Stimulated activated CD4-positive, alpha-beta T cell treated with anti-CD3 and anti-CD28 coated beads, Interleukin-4, amount 100 ng/mL, for 1 hour (primary cell): ENCODE results near the gene TNNI3K.

Source experiments
- DNase-seq: peaks from one replicate; pipeline ENCODE4 v3.0.0-alpha.2; 2020

The TNNI3K gene

DNA sequence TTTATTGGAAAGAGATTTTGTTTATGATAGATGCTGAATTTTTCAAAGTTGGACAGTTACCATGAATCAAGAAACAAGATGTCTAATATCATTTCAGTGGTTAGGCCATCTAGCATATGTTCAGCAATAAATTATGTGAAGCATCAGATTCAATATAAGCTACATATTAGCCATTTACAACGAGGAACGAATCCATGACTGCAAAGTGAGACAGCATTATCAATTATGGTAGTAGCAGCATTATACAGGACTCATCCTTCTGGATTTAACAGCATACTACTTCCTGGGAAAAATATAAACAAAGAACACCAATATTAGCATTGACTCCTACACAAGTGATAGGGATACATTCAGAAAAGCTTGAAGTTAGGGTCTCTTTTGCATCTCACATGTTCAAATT lies 218.1 kb downstream of the TNNI3K start:
- no peak for DNase-seq

DNA sequence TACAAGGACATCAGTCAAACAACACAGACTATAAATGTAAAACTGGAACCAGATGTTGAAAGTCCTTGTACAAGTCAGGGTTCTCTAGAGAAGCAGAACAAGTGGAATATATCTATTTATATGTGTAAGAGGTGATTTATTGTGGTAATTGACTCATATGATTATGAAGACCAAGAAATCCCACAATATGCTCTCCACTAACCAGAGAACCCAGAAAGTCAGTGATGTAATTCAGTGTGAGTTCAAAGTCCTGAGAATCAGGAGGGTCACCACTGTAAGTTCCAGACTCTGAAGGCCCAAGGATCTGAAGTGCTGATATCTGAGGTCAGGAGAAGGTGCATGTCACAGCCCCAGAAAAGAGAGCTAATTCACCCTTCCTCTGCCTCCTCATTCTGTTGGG lies 220.2 kb downstream of the TNNI3K start:
- DNase-seq = no peak

DNA sequence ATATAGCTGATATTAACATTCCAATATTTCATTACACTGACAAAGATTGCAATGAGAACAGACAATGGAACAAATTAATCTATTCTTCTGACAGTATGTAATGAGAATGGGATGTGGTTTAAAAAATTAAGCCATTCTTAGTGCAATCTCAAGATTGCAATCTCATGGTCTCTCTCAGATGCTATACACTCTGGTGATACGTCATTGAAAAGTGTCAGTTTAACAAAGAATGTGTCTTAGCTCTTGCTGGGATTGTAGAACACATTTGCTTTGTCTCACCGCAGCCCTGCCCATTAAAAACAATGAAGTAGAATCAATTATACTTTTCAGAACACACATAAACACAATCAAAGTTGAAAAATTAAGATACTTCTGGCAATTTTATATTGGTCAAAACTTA lies 222.1 kb downstream of the TNNI3K start:
- no peak for DNase-seq

DNA sequence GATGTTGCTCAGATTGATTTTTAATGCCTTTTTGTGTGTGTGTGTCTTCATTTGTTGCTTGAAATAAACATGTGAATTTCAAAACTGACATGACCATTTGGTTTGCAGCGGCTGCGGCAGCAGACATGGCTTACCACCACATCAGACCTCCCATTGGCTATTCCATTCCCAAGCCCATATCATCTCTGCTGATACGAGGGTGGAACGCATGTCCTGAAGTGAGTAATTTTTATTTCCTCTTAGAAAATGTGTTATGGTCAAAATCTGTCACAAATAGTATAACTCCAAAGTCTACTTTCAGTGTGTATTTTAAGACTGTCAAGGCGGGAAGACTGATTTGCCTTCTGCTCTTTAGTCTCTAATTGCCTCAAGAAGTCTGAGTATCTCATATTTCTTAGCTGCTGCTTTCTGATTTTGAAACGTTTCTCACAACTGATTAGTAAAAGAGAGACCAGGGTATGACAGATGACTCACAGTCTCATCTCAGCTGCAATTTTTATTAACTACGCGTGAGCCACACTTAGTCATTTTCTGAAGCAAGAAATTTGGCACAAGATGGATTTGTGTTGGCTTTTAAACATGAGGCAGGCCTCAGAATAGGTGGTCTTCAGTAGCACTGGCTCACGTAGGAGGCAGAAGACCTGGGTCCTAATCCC lies 228.3 kb downstream of the TNNI3K start:
- no peak for DNase-seq

DNA sequence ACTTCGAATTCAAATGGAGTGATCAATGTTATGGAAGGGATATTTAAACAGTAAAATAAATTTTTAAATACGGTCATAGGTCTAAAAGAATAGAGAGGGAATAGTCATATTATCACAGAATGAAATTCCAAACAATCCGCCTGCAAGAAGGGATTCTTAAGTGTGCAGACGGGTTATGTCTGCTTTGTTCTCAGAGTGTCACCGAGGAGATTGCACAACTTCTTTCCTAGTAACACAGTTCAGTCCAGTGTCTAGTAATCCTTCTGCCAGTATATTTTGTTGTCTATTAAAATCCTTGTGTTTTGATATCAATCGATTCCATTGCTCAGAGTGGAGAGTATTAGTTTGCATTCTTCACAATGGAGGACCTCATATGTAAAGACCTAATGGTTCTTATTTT lies 228.8 kb downstream of the TNNI3K start:
- no peak for DNase-seq

DNA sequence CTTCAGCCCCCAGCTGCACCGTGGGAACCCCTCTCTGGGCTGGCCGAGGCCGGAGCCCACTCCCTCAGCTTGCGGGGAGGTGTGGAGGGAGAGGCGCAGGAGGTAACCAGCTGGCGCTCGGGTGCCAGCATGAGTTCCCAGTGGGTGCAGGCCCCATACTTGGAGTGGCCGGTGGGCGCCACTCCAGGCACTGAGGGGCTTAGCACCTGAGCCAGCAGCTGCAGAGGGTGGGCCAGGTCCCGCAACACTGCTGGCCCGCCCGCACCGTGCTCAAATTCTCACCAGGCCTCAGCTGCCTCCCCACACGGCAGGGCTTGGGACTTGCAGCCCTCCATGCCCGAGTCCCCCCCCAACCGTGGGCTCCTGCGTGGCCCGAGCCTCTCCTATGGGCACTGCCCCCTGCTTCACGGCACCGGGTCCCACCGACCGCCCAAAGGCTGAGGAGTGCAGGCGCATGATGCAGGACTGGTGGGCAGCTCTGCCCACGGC lies 230.1 kb downstream of the TNNI3K start:
- no peak for DNase-seq

DNA sequence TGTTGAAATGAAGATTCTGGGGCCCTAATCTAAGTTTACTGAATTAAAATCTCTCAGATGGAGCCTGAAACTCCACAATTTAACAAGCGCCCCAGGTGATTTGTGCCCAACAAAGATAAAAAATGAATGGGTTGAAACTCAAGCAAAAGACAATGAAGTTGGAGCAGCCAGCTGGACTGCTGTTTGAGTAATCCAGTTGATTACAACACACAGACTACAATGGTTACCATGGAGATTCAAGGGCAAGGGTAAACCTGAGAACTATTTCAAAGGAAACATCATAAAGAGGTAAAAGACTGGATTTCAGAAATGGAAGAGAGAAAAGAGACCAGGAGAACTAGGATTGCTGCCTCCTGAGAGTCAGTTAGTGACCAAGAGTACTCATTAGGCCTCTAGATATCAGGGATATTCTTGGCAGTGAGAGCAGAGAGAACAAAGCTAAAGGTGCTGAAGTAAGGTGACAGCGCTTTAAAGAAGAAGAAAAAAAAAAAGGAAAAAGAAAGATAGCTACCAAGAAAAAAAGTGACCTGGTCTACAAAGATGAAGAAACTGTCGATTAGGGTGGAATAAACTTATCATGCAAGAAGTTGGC lies 232.7 kb downstream of the TNNI3K start:
- DNase-seq = no peak

DNA sequence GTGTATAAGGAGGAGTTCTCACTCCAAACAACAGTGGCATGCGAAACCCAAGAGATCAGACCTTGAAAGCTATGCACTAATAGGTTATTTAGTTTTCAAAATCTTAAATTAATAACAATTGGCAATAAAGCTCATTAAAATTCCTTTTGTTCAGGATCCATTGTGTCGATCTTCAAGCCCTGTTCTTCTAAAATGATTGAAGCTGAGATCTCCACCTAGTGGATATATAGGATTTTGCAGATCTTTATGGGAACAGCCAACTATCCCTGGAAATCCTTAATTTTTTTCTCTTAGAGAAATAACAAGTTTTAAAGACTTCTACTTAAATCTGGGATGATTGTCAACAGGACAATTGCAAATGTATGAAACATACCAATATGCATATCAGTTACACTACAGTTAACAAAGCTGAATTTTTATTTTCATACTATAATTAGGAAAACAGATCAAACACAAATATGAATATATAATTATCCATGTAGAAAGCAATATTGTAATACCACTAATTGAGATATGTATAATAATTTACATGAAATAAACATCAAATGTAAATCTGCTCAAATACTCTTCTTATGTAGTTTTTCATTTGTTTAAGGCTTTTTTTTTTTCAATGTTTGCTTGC lies 233.9 kb downstream of the TNNI3K start:
- no peak for DNase-seq

DNA sequence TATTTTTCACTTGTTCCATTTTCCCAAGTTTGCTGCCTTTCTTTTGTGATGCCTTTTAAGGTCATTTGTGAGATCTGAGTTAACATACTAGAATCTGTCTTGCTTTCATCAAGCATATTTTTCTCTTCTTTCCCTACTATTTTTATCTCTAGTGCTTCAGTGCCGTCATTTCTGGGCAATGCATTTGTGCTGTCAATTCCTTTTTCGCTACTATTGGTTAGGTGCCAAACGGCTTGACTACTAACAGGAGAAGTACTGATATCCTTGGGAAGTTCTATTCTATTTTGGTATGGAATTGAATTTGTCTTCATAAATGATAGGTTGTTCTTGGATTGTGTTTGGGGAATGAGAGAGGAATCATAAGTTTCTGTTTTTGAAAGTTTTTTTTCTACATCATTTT lies 235.1 kb downstream of the TNNI3K start:
- DNase-seq = no peak

DNA sequence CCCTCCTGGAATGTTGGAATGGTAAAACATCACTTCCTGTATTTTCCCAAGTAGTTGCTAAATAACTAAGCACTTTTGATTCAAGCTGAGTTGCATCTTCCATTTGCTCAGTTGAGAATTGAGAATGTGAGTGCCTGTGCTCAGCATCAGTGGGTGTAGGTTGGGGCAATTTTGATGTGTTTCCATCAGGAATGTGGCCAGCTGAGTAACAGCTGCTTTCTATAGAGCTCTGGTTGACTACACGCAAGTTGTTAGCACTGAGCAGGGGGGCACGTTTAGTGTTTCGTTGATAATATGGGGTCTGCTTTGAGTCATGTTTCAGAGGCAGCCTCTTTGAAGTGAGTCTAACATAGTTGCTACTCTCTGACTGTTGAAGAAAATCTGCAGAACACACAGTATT lies 235.7 kb downstream of the TNNI3K start:
- DNase-seq = no peak

DNA sequence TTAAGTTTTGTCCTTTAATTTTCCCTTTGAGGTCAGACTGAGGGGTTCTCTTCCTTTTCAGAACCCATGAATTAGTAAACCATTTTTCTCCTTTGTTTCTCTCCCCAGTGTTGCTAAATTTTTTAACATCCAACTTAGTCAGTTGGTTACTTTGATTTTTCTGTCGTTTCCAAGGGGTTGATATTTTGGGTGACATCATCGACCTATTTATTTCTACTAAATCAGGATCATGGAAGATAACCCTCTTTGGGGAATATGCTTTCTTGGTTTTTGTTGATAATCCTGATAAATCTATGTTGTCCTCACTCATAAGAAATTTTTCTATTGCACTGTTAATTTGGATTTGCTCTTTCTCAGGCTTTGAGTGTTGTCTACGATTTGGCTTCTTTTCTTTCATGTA lies 236.3 kb downstream of the TNNI3K start:
- no peak for DNase-seq

DNA sequence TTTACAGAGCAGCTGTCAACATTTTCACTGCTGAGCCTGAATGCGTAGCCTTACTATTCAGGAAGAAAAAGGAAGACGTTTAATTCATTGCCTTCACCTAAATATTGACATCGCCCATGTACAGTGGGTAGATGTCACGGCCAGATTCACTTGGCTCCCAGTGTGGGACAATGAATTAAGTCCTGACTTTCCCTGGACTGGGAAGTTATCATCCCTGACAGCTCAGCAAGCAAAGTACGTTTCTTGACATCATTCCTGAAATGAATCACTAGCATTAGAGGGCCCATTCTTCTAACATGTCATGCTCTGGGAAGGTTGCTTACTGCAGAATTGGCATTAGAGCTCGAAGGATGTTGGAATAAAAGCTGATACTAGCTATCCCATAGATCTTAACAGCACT lies 239.4 kb downstream of the TNNI3K start:
- no peak for DNase-seq

DNA sequence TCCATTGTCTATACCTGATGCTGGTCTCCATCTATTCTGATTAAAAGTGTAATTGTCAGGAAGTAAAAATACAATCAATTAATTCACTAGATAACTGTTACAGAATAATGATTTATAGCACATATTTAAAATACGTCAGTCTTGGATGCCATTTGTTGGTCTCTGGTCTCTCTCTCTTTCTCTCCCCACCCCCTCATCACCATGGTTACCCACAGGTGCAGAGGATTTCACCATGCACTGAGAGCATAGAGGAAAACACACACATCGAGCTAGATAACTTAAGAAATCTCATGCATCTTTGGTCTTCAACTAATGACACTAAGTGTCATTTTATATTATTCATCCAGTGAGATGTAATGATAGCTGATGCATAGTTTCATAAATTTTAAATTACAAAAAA lies 243.8 kb downstream of the TNNI3K start:
- no peak for DNase-seq

DNA sequence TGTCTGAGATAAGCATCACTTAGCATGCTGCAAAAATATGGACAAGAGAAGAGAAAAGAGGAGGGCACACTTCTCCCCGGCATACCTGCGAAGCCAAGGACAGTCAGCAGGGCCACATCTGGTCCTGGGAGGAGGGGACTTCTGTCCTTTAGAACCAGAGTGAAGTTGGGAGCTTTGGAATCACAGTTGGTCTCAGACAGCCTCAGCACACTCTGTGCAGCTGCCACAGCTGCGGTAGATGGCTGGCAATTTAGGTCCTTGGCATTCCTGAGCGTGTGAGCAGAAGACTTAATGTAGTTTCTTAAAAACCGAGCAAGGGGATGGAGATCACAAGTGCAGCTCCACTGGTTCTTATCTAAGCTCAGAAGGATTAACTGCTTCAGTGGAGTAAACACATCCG lies 244.9 kb downstream of the TNNI3K start:
- no peak for DNase-seq

DNA sequence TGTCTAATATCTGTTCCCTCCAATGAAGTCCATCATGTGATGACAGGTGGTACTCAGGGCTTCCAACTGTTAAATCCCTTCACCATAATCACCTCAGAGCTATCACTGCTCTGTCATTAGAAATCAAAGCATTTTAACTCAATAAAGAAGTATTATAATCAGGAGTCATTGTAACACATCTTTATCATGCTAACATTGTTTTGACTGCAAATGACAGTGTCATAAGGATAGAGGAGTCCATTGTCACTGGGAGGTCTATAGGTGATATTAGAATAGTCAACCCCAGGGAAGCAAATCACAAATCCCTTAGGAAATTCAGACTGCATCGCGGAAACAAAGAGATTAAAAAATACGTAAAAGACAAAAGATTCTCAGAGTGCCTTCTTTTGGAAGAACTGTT lies 246.4 kb downstream of the TNNI3K start:
- DNase-seq = no peak

DNA sequence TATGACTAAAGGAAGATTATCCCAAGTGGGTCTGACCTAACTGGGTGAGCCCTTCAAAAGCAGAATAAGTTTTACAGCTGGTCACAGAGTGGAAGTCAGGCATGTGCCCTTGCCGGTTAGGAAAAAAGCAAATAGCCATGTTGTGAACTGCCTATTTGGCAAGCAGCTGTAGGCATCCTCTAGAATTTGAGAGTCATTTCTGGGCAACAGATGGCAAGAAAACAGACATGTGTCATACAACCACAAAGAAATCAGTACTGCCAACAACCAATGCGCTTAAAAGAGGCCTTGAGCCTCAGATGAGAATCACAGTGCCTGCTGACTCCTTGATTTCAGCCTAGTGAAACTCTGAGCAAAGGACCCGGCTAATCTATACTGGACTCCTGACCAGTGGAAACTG lies 250.4 kb downstream of the TNNI3K start:
- no peak for DNase-seq

DNA sequence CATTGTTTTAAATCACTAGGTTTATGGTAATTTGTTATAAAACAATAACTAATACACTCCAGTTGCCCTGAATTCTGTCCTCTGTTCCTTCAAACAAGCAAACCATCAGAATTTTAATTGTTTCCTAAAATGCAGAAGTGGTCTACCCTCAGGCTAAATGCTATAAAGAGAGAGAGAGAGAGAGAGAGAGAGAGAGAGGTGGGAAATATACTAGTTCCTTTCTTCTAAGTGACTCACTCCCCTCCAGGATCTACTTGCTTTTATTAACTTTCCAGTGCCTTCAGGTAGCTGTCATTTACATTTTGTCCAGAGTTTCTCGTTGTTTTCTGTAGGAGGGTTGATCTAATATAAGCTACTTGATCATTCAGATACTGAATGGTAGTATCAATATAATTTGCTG lies 250.8 kb downstream of the TNNI3K start:
- DNase-seq = no peak

DNA sequence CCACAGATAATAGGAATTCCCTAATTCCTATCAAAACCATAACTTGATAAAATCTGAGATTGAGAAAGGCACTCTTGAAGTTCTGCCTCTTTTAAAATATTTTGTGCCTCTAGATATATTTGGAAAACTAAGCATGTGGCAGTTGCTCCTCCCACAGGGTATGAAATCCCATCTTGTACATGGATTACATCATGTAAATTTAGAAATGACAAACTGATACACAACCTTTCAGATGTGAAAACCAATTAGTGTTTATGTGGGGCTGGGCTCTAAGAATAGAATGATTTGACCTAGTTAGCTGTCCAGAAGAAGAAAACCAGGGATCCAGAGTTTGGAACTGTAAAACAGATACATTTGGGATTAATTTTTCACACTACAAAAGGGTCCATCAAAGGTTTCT lies 261.5 kb downstream of the TNNI3K start:
- no peak for DNase-seq

DNA sequence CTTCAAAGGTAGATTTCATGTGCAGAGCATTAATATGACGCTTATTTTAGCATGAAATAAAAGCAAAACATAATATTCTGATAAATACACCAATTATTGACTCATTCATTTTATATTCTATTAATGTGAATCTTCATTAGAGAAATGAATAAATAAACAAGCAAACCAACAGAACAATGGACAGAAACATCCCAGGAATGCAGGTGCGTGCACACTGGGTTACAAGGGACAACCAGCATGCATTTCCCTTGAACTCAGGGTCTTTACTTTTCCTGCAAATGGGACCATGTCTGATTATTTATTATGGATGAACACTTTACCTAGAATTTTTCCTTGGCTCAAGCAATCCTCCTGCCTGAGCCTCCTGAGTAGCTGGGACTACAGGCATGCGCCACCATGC lies 263.7 kb downstream of the TNNI3K start:
- no peak for DNase-seq

DNA sequence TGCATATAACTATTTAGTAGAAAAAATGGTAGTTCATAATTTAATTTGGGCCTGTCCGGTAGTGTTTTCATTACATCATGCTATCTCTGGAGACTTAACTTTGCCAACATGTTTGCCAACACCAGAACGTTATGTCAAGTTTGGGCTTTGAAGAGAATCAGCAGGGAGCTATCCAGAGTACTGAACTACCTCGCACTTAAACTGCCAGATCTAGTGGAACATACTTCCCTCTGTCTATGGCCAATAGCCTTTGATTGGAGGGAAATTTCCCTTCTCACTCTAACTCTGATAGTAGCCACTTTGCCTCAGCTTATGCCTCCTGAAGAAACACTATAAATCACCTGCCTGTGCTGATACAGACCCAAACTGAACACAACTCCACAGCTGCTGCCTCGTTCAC lies 267.2 kb downstream of the TNNI3K start:
- no peak for DNase-seq

DNA sequence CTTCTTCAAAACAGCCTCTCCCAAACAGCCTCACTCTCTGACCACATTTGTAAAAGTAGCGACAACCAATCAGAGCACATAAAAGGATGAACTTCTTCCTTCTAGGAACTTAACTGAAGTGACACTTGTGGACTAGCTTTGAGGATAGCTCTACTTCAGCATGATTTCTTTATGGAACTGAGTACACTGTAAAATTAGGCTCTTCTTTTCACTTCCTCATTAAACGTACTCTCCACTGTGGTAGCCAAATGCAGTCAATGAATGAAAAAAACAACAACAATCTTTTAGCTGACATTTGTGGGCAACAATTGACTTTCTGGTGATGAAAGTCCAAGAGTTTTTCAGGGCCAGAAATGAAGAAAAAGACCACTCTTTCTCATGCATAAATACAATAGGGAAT lies 267.7 kb downstream of the TNNI3K start:
- DNase-seq = no peak

DNA sequence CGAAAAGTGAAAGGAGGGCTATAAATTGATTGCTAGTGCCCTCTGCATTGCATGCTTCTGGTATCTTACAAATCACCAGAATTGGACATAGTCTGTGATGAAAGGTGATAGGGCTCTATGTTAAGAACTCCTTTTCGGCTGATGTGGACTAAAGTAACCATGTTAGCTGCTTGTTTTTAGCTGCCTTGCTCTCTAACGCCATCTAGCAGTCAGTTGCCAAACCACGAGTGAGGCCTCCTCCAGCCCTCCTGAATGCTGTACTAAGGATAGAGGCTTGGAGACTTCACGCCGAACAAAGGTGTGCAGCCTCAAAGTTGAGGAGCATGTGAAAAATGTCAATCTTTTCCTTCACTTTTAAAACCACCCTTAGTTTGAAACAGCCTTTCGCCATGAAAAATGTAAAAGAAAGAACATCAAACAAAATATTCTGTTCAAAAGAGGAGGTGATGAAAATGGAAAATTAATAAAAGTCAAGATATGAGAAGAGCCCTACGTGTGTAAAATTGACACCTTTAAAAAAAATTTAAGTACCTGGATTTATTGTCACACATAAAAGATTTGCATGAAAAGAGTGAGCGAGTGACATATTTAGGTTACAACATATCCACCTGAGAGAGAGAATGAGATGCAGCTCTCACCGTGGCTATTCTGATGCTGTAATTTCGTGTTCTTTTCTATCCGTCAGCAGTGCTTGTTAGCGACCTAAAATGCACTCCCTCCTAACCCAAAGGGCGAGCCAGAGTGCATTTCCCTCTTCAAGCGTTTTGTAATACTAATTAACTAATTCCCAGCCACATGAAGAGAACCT lies 269.1 kb downstream of the TNNI3K start:
- peak; percentile 15 for DNase-seq

DNA sequence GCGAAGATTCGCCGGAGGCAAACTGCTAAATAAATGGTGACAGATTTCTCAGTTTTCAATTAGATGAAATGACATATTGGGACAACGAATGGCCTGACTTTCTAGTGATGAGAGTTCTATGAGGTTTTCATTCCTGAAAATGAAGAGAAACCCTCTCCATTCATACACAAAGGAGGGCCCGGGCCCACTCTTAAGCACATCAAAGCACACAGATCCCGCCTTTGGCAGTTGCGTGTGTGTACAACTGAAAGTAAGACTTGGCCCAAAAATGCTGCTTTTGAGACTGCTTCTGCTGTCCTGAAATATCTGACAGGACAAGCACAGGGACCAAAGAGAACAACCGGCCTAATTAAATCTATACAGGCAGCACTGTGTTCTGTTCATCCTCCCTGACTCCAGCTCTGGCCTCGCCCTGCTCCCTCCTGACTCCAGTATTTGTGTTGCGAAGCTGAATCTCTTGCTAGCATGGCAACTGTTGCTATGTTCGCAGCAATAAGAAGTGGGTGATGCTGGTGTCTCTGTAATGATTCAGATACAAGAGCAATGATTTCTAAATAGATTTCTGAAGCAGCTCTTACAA lies 269.8 kb downstream of the TNNI3K start:
- DNase-seq = no peak
